ENCODE measurements around the gene GPR158.

GPR158 gene

DNA sequence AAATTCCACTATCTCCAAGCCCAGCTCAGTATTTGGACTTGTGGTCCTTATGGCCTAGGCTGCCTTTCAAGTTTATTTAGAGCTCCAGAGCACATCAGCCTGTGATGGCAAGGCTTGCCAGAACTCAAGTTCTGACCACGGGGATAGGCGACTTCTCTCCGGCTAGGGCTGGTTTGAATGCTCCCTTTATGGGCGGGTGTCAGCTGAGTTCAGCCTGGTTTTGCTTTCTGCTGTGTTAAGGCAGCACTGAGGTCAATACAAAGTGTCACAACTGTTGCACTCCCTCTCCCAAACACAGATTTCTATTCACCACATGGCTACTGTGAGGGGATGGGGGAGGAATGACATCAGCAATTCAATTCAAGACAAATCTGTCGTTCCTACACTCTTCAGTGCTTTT lies 441.1 kb downstream of the GPR158 start:
- DNase-seq: no peak

DNA sequence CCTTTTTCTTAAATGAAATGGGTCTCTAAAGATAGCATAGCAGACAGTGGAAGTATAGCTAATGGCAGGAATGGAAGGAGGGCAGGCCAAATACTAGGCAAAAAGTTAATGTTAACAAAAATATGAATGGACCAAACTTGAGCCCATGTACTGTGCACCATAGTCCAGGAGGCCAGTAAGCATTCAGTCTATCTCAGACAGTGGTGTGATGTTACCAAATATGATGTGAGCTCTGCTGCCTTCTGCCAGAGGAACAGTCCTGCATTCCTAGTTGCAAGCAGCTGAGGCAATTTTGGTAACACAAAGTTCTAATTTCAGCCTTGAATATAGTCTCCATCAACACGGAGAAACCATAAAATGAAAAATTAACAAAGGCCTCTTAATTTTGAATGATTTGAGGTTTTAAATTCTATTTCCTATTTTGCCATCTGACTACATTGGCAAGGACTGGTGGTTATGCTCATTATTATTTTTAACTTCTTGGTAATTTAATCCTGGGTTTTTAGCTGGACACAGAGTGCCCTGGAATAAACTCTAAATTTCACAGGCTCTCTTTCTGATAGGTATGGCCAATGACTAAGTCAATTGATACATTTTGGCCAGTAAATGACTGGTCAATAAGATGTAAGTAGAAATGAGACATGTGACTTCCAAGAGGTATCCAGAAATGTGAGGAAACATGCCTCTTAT lies 442.2 kb downstream of the GPR158 start:
- no peak for DNase-seq

GRCh38 chr10:25627606-25628005 lies 452.8 kb downstream of the GPR158 start:
- DNase-seq: no peak

GRCh38 chr10:25629333-25629732 lies 454.5 kb downstream of the GPR158 start:
- DNase-seq: no peak

DNA sequence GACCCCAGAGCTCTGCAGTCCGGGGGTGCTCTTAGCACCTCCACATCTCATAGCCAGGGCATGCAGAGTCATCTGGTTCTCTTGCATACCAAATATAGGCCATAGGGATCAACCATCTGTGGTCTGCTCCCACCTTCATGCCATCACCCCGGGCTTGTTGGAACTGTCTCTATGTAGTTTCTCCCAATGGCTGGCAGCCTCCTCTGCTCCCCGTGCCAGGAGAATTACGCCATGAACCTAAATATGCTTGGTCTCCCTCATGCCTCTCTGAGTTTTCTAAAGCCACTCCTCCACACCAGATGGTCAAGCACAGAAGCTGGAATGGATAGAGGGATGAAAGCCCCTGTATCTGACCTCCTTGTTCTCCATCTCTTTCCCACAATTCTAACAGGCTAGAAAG lies 456.7 kb downstream of the GPR158 start:
- DNase-seq: no peak

- DNase-seq: no peak
These were observed 458.0 kb downstream of the GPR158 start for GRCh38 chr10:25632802-25633201.

DNA sequence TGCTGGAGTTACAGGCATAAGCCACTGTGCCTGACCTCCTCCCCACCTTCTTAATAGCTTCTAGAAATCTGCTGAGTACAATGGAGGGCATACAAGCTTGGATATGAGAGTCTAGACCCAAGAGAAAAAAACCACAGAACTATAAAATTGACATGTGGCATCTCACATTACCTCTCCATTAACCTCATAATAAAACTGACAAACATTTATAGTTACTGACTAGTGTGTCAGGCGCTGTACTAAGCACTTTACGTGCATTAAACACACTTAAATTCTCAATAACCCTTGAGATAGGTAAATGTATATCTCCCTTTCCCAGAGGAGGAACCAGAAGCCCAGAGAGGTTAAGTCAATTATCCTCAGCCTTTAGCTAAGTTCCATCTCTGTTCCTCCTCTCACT lies 458.7 kb downstream of the GPR158 start:
- DNase-seq: no peak

GRCh38 chr10:25639646-25640045 lies 464.8 kb downstream of the GPR158 start:
- no peak for DNase-seq

DNA sequence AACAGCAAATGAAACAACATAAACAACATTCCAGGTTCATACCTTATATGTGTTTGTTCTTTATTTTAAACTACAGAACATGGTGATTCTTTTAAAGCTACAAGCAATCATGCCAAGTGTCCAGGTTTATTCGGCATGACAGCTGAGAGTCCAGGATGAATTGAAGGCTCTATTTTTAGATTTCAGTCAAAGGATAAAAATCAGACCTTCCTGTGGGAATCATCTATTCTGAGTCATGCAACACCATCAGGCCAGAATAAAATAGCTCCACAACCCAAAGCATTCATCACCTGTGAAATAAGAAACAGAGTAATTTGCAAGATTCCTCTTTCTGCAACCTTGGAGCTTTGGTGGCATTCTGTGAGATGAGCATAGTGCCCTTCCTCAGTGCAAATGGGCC lies 466.8 kb downstream of the GPR158 start:
- DNase-seq: no peak

DNA sequence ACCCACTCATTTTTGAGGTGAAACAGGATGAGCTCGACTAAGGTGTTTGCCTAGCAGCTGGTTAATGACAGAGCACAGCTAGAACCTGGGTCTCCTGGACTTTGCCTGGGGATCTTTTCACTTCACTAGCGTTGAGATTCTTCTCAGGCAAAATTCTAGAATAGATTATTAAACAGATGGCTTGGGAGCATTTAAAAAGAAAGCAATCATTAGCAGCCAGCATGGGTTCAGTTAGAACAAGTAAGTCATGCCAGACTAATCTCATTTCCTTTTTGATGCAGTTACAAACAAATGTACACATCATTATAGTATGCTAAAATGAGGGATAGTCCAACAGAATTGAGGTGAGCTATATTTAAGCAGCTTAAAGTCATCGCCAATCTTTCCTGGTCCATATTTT lies 467.9 kb downstream of the GPR158 start:
- DNase-seq: no peak

- no peak for DNase-seq
These were observed 471.6 kb downstream of the GPR158 start for GRCh38 chr10:25646371-25646770.

DNA sequence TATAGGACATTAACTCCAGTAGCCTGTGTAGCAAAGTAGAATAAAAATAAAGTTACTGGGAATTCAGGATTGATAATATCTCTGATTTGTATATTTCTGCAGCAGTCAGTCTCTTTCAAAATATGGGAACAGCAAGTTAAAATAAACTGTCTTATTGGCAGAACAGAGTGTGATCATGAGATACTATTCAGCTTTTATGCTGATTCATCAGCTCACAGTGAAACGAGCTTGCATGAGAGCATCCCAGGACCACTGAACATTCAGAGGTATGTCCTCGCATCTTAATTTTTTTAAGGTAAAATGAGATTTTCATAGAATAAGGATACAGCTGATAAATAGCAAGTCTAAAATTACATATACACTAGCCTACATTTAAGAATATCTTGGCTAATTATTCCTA lies 476.7 kb downstream of the GPR158 start:
- no peak for DNase-seq
